ENCODE data around the gene VSTM2L. TPM values are rescaled to one million over a fixed set of nuclear protein-coding genes. Genes with fewer than 3 reads are reported as not detected.

VSTM2L gene
- total and polyA plus RNA-seq, 3 donors from 2014 or later: 7.3 to 74.7 (median 40.2) TPM

DNA sequence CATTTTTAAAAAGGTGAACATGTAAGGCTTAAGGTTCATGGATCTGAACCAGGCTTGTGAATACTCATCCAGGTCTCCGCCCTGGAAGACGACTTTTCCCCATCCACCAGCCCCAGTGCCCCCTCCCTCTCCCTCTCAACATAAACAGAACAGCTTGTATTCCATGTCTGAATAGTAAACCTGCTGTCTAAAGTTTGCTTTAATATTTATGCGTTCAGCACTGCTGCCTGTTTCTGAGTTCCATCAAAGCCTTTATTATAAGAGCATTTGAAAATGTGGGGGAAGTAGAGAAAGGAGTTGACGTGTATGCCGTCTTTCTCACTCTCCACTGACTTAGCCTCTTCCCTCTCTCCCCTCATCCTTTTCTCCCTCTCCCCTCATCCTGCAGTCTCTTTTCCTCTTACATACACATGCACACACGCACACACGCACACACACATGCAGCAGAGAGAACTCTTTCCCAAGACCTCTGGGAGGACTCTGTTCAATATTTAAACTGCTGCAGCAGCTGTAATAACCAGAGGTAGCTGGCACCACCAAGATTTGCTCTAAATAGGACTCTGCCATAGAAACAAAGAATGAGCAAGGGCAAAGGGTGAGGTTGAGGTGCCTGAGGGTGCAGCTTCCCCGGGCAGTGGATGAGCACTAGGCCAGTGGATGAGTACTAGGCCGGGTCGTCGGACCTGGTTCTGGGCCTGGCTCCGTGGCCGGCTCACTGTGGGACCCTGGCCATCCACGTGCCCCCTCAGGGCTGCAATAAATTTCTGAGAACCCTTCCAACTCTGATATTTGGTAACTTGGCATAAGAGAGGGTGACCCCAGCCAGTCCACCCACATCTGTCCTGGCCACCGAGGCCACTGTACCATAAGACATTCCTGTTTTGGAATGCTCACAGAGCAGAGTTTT lies 35.4 kb upstream of the VSTM2L start:
- 84 to 91% methylated on average over 14 to 15 of the region's 15 CpGs for WGBS, 2 donors
- DNase-seq: no peak
- Histone ChIP-seq H3K27me3 (no peaks in the 10 kb centered on the region), H3K27ac (no peak overlapping the region), H3K9me3 (no peaks in the 10 kb centered on the region), H3K4me1 (no peaks in the 10 kb centered on the region), H3K36me3 (ENCODE audit: low read depth, missing control alignments) (no peaks in the 10 kb centered on the region), H3K4me3 (no peak overlapping the region)
- TF ChIP-seq CTCF (IDR thresholded peaks at IDR 0.05) (no peak), POLR2A (IDR thresholded peaks at IDR 0.05) (no peak)
- intact Hi-C loops (cut with DNase I; ENCODE audit: low total_unique reads): no loop called here

DNA sequence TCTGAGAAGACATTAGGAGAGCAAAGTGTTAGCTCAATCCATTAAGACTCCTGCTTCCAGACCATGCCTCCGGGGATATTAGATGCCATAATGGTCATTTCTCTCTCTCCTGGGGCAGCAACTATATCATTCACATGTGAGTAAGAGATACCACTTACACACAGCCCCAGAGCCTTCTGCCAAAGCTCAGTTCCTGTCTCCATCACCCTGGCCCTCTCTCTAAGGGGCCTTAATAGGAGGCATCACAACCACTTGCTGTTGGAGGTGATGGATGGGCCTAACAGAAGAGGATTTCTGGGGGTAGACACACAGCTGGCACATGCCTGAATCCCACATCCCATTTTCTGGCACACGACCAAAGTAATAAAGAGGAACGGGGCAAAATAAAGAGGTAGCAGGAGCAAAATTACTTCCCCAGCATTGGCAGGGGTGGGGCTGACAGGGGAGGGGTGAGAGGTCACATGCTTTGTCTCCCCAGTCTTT lies 34.0 kb upstream of the VSTM2L start:
- intact Hi-C loops (cut with DNase I; ENCODE audit: low total_unique reads): no loop called here
- 72 to 96% methylated on average over 3 of the region's 3 CpGs for WGBS, 2 donors
- no peaks in the 10 kb centered on the region for H3K36me3 ChIP-seq (ENCODE audit: low read depth, missing control alignments)
- no peak overlapping the region for H3K27ac ChIP-seq
- no peak overlapping the region for H3K4me3 ChIP-seq
- TF ChIP-seq CTCF (IDR thresholded peaks at IDR 0.05) (no peak), POLR2A (IDR thresholded peaks at IDR 0.05) (no peak)
- no peaks in the 10 kb centered on the region for H3K9me3 ChIP-seq
- no peak for DNase-seq
- H3K4me1 ChIP-seq: no peaks in the 10 kb centered on the region
- no peaks in the 10 kb centered on the region for H3K27me3 ChIP-seq

DNA sequence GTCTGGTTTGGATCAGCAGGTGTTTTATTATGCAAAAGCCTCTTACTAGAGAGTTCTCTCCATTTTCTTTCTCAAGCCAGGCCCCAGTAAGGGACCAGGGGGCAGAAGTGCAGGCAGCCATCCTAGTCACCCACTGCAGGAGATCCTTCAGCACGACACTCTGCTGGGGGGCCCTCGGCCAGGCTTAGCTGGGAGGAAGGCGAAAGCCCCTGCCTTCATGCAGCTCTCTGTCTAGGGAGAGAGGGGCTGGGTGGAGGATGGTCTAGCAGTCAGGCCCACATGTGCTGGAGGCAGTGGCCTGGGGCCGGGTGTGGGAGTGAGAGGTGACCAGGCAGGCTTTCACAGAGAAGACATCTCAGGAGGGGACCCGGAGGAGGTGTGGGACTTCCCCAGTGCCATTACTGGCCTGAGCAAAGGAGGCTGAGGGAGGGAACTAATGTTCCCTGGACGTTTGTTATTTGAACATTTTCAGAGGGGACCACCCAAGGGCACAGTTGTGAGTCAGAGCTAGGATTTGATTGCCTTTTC lies 33.5 kb upstream of the VSTM2L start:
- H3K27me3 ChIP-seq: no peaks in the 10 kb centered on the region
- H3K9me3 ChIP-seq: no peaks in the 10 kb centered on the region
- intact Hi-C loops (cut with DNase I; ENCODE audit: low total_unique reads): no loop called here
- no peaks in the 10 kb centered on the region for H3K36me3 ChIP-seq (ENCODE audit: low read depth, missing control alignments)
- H3K27ac ChIP-seq: no peak overlapping the region
- no peak for TF ChIP-seq CTCF (IDR thresholded peaks at IDR 0.05)
- TF ChIP-seq POLR2A (IDR thresholded peaks at IDR 0.05): no peak
- no peaks in the 10 kb centered on the region for H3K4me1 ChIP-seq
- 84 to 93% methylated on average over 3 to 6 of the region's 6 CpGs for WGBS, 2 donors
- no peak for DNase-seq
- H3K4me3 ChIP-seq: no peak overlapping the region

- 88% methylated on average over 11 of the region's 11 CpGs for WGBS, 2 donors
- no peaks in the 10 kb centered on the region for H3K36me3 ChIP-seq (ENCODE audit: low read depth, missing control alignments)
- H3K27me3 ChIP-seq: no peaks in the 10 kb centered on the region
- H3K9me3 ChIP-seq: no peaks in the 10 kb centered on the region
- intact Hi-C loops (cut with DNase I; ENCODE audit: low total_unique reads): no loop called here
- TF ChIP-seq POLR2A (IDR thresholded peaks at IDR 0.05): no peak
- TF ChIP-seq CTCF (IDR thresholded peaks at IDR 0.05): no peak
- H3K4me1 ChIP-seq: no peaks in the 10 kb centered on the region
- no peak for DNase-seq
- H3K4me3 ChIP-seq: no peak overlapping the region
- no peak overlapping the region for H3K27ac ChIP-seq
Measured at GRCh38 chr20:37870294-37870693, 32.6 kb upstream of the VSTM2L start.

Data from testis (tissue), 3 donors.